ENCODE results near the gene GRIP2.

The GRIP2 gene

DNA sequence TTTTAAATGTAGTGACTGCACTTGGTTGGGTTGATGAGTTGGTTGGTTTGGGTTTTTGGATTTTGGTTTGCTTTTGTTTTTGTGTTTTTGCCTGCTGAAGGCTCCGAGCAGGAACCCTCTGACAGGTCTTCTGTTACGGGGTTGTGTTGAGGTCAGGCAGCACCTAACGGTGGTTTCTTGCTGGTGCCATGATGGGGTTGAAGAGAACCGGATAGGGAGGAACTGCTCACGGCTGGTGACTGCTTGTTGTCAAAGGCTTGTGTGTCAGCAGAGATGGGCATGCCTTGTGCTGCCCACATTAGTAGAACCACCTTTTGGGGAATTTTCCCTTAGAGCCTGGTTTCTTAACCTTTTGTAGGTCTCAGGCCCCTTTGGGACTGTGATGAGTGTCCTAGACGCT, 95.8 kb downstream of the GRIP2 start:
- in situ Hi-C loops (cut with MboI; ENCODE audit: low sequenced_read_pairs): no loop called here

DNA sequence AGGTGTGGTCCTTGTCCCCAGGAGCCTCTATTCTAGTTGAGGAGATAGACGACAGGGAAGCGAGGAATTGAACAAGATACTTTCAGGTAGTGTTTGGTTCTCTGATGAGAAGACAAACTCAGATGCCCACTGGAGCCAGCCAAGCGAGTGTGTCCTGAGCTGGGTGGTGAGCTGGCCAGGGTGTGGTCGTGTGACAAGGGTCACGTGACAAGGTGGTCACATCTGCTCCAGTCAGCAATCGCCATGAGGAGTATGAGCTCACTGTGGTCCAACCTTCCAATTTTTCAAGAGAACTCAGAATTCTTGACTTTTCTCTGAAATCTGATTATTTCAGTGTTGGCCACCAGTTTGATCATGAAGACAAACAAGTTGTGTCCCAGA, 98.2 kb downstream of the GRIP2 start:
- in situ Hi-C loops (cut with MboI; ENCODE audit: low sequenced_read_pairs): no loop called here

- in situ Hi-C loops (cut with MboI; ENCODE audit: low sequenced_read_pairs): no loop called here
These were observed 98.8 kb downstream of the GRIP2 start for GRCh38 chr3:14441240-14441919.

- in situ Hi-C loops (cut with MboI; ENCODE audit: low sequenced_read_pairs): no loop called here
These were observed 99.5 kb downstream of the GRIP2 start for GRCh38 chr3:14440531-14441239.

GRCh38 chr3:14440168-14440518, 100.0 kb downstream of the GRIP2 start:
- in situ Hi-C loops (cut with MboI; ENCODE audit: low sequenced_read_pairs): no loop called here

DNA sequence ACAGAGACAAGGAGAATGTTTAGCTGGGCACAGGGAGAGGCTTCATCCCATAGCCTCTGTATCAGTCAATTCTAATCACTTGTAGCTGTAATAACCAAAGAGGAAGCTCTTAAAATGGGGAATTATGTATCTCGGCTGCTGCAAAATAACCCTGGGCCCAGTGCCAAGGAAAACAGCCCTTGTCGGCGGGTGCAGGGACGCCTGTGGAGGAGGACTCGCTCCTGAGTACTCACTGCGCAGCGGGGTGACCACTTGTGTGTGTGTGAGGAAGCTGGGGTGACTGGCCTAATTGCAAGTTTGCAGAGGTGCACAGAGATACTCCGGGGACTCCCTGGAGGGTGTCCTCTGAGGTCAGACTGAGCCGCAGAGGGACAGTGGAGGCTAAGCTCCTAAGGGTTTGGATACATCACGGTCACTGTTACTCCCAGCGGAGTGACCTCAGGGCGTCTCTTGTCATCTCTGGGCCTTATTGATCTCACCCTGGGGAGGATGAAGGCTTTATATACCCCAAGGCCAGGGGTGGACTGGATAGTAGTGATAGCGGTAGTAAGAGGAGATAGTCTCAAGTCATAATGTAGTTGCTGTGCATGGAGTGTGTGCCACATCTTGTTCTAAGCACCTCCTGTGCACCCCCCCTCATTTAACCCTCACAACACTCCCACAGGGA, 100.5 kb downstream of the GRIP2 start:
- in situ Hi-C loops (cut with MboI; ENCODE audit: low sequenced_read_pairs): no loop called here

All from HL-60/S4 (cell line).